Inferior parietal cortex (tissue), 1 donor: Measurements from ENCODE around the gene TMEM258.

Source experiments
- DNase-seq: peaks from one replicate; pipeline ENCODE4 v3.0.0-alpha.2; 2016; ENCODE audit errors: extremely low spot score

The TMEM258 gene

GRCh38 chr11:61742391-61742790, 50.0 kb downstream of the TMEM258 start:
- DNase-seq, result no peak

GRCh38 chr11:61739966-61740365, 52.4 kb downstream of the TMEM258 start:
- no peak for DNase-seq

GRCh38 chr11:61739413-61739812, 53.0 kb downstream of the TMEM258 start:
- no peak for DNase-seq
